ENCODE measurements around the gene DSG1.

DNA sequence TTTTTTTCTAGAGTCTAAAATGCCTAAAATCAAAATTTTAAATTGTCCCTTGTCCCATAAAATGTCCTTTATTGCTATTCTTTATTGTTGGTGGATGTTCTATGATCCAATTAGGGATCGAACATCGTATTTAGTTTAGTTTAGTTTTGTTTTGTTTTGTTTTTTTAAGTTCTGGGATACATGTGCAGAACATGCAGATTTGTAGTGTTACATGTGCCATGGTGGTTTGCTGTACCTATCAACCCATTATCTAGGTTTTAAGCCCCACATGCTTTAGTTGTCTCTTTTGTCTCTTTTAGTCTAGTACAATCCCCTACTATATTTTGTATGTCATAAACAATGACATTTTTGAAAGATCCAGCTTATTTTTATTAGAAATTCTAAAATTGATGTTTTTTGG lies 8.8 kb upstream of the DSG1 start:
- TF ChIP-seq EZH2 (IDR thresholded peaks at IDR 0.05; ENCODE audit: insufficient read depth, poor library complexity, severe bottlenecking) (no peak), EZH2phosphoT487 (IDR thresholded peaks at IDR 0.05; ENCODE audit: insufficient read depth, low read depth) (no peak)
